K562 (cell line): Measurements from ENCODE around the gene STARD6. TPM values are rescaled to one million over a fixed set of nuclear protein-coding genes. Genes with fewer than 3 reads are reported as not detected.

Experiments used
- CHAMP1 ChIP-seq: fragments of 450-650 bp; IDR thresholded peaks from 2 replicates; pipeline ENCODE4 v1.6.1; 2016; ENCODE audit warnings: mild to moderate bottlenecking
- ETV5 ChIP-seq: sonication (generic); formaldehyde crosslinking; IDR thresholded peaks from 2 replicates; pipeline ENCODE4 v1.4.0; 2020; ENCODE audit warnings: low read depth, mild to moderate bottlenecking, missing genetic modification reagents
- HINFP ChIP-seq: fragments of 450-650 bp; conservative IDR thresholded peaks from 2 replicates; pipeline ENCODE4 v1.6.1; 2016; ENCODE audit warnings: missing genetic modification characterization, low read depth, mild to moderate bottlenecking, control low read depth, missing compliant biosample characterization
- HNRNPH1 ChIP-seq: fragments of 200-400 bp; formaldehyde crosslinking; optimal IDR thresholded peaks from 2 replicates; pipeline ENCODE3; 2017; ENCODE audit warnings: low read depth, mild to moderate bottlenecking, low read length, moderate library complexity
- MAFK ChIP-seq: IDR thresholded peaks from 2 replicates; pipeline ENCODE4 v1.6.1; 2011; ENCODE audit warnings: low read length, improper control_type of control experiment
- MED1 ChIP-seq: sonication (generic); formaldehyde crosslinking; IDR thresholded peaks from 2 replicates; pipeline ENCODE4 v1.8.1; 2023; ENCODE audit warnings: missing genetic modification reagents, borderline replicate concordance
- RBBP5 ChIP-seq: fragments of 200-600 bp; sonication (generic); IDR thresholded peaks from 2 replicates; pipeline ENCODE4 v1.6.1; 2012; ENCODE audit warnings: borderline replicate concordance, mild to moderate bottlenecking, low read length, control low read depth, inconsistent platforms; ENCODE audit not compliant: insufficient read depth, poor library complexity, severe bottlenecking
- RBFOX2 ChIP-seq: fragments of 200-400 bp; formaldehyde crosslinking; IDR thresholded peaks from 2 replicates; pipeline ENCODE4 v1.6.1; 2017; ENCODE audit warnings: low read depth, mild to moderate bottlenecking, low read length, moderate library complexity
- RHOXF2B ChIP-seq: fragments of 250-450 bp; sonication (Bioruptor Pico); conservative IDR thresholded peaks from 2 replicates; pipeline ENCODE4 v1.5.1; 2021
- SMAD2 ChIP-seq: fragments of 150-350 bp; IDR thresholded peaks from 2 replicates; pipeline ENCODE4 v1.6.1; 2014; ENCODE audit warnings: low read depth, mild to moderate bottlenecking, low read length
- SMARCA4 ChIP-seq: fragments of 450-650 bp; IDR thresholded peaks from 2 replicates; pipeline ENCODE4 v1.6.1; 2016
- SRSF9 ChIP-seq: fragments of 200-400 bp; formaldehyde crosslinking; IDR thresholded peaks from 2 replicates; pipeline ENCODE4 v1.6.1; 2017; ENCODE audit warnings: low read depth, low read length, borderline replicate concordance
- VEZF1 ChIP-seq: fragments of 200-800 bp; sonication (Bioruptor generic); IDR thresholded peaks from 2 replicates; pipeline ENCODE4 v1.6.1; 2017; ENCODE audit warnings: missing genetic modification characterization, missing compliant biosample characterization
- ZBTB1 ChIP-seq: sonication (generic); formaldehyde crosslinking; IDR thresholded peaks from 2 replicates; pipeline ENCODE4 v1.8.1; 2023; ENCODE audit warnings: missing genetic modification reagents, low read depth, mild to moderate bottlenecking, borderline replicate concordance
- ZBTB12 ChIP-seq: fragments of 250-450 bp; sonication (Bioruptor Pico); IDR thresholded peaks from 2 replicates; pipeline ENCODE4 v1.4.0; 2020
- ZBTB49 ChIP-seq: sonication (generic); formaldehyde crosslinking; IDR thresholded peaks from 2 replicates; pipeline ENCODE4 v1.8.0; 2022; ENCODE audit warnings: missing genetic modification reagents, mild to moderate bottlenecking, borderline replicate concordance
- ZNF143 ChIP-seq: sonication (generic); formaldehyde crosslinking; IDR thresholded peaks from 2 replicates; pipeline ENCODE4 v1.9.0; 2022; ENCODE audit warnings: mild to moderate bottlenecking, missing genetic modification reagents
- polyA plus RNA-seq, 8 experiments: library from polyadenylated mRNA; depleted of rRNA in 4 of 8; stranded (reverse) in 5 of 8; unstranded in 3 of 8; fragments of >200 nt; fragmentation: Nextera tagmentation in 2 of 8; fragmentation: Illumina TruSeq in 1 of 8; extraction: Ambion mirVana in 2 of 8; extraction: Trizol in 1 of 8; gene quantifications; 2 replicates each; pipeline versions ENCODE4 v1.2.1 to v1.2.3, GENCODE V29; 2011 to 2014; ENCODE audit warnings: inconsistent platforms in 1 of 8, missing spikeins in 1 of 8
- total RNA-seq, 7 experiments: library from RNA; depleted of rRNA in 6 of 7; stranded (reverse); fragments of >200 nt in 6 of 7; fragmentation: Illumina TruSeq in 2 of 7; extraction: Trizol in 2 of 7; gene quantifications; 2 replicates each; pipeline versions ENCODE4 v1.2.1 to v1.2.3, GENCODE V29; 2011 to 2021; ENCODE audit warnings: low replicate concordance in 1 of 7

STARD6 gene
- total and polyA plus RNA-seq, 9 of the 15 experiments (the other 6 are each of a cell fraction or from before 2014, with no cell fraction given): 0.11 to 0.15 TPM; not detected in 7

GRCh38 chr18:54388203-54389142 lies 30.8 kb upstream of the STARD6 start (continued):
- TF ChIP-seq CHAMP1 (no peak), HNRNPH1 (no peak), ZBTB12 (CRISPR knock-in tag) (no peak), SMARCA4 (peak; percentile 82), MAFK (no peak), ZBTB1 (no peak), ZBTB49 (CRISPR knock-in tag) (no peak), VEZF1 (CRISPR knock-in tag) (0 out of 2 replicates have a peak, but pooled peaks have one; percentile 7), ZNF143 (CRISPR knock-in tag) (no peak), RBFOX2 (no peak), SRSF9 (no peak), RBBP5 (no peak), RHOXF2B (CRISPR knock-in tag) (no peak), HINFP (tag) (0 out of 2 replicates have a peak, but pooled peaks have one; percentile 15), SMAD2 (no peak), ETV5 (CRISPR knock-in tag) (no peak), MED1 (CRISPR knock-in tag) (no peak)
